Brain pericyte (primary cell): ENCODE results near the gene PIGP.
A peak's percentile ranks its signal among the peaks of the same experiment; 100 is the strongest.
"Not testable (repeated sequence)": the region's sequence is repeated elsewhere in the genome, so short reads cannot be mapped to it uniquely, and the experiment has no call there.

Source experiments
- DNase-seq: peaks from one replicate; pipeline ENCODE4 v3.0.0-alpha.2; 2012; ENCODE audit warnings: low read depth, low spot score

The PIGP gene

GRCh38 chr21:37044643-37045042, 28.2 kb downstream of the PIGP start:
- DNase-seq, result no peak

DNA sequence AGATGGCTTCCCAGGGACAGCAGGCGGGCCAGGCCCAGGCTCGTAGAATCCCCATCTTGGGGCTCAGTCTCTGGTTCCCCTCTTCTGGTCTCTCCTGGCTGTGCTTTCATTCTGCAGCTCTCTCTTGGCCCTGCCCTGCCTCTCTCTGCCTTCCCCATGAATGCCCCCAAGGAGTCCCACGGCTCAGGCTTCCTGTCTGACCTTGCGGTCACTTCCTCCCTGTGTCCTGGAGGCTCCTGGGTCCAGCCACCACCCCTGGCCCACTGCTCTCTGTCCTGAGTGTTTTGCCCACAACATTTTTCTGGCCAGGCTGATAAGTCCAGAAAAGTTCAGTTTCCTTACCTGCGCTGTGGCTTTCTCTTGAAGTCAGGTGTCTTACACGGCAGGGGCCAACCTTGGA, 29.1 kb downstream of the PIGP start:
- DNase-seq, result no peak

- DNase-seq, result no peak
Measured at GRCh38 chr21:37041706-37042271, 31.1 kb downstream of the PIGP start.

DNA sequence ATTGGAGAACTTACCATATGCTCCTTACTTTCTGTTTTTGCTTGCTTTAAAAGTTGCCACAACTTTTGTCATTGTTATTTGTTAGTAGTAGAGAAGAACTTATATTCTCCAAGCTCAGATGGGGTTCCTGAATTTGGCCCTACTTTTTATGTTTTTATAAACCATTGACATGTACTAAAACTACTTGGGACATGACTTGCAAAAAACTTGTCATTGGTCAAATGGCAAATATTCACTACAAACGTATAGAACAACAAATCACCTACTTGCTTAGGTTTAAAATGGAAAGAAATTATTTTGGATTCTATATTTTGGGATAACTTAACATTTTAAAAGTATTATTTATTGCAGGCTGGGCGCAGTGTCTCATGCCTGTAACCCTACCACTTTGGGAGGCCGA, 32.7 kb downstream of the PIGP start:
- DNase-seq, result no peak

GRCh38 chr21:37039411-37040075, 33.3 kb downstream of the PIGP start:
- DNase-seq, result no peak

DNA sequence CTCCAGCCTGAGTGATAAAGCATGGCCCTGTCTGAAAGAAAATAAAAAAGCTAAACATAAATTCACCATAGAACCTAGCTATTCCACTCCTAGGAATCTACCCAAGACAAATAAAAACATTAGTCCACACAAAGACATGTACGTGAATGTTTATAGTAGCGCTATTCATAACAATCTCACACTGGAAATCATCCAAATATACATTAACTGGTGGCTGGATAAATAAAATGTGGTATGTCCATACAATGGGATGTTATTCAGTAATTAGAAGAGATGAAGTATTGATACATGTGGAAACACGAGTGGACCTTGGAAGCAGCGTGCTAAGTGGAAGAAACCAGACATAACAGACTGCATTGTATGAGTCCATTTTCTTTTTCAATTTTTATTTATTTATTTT, 36.7 kb downstream of the PIGP start:
- no peak for DNase-seq

GRCh38 chr21:37034394-37034793, 38.5 kb downstream of the PIGP start:
- DNase-seq, result not testable (repeated sequence)

DNA sequence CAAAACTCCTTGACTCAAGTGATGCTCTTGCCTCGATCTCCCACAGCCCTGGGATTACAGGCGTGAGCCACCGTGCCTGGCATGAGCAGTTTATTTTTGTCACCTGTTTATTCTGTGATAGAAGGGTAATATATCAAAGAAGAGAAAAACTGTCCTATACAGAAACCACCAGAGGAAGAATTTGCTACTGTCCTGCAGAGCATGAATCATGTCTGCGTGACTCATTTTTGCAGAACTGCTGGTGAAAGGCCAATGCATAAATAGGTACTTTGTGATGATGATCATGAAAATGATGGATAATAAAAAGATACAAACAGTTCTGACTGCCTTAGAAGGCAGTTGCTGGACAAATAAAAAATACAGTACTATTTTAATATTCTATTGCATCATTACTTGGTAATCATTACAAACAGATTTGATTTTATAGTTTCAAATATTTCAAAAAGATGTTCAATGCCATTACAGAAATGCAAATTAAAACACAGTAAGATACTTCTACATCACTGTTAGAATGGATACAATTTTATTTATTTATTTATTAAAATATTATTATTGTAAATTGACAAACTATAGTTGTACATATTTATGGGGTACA, 39.9 kb downstream of the PIGP start:
- peak; percentile 25 for DNase-seq

DNA sequence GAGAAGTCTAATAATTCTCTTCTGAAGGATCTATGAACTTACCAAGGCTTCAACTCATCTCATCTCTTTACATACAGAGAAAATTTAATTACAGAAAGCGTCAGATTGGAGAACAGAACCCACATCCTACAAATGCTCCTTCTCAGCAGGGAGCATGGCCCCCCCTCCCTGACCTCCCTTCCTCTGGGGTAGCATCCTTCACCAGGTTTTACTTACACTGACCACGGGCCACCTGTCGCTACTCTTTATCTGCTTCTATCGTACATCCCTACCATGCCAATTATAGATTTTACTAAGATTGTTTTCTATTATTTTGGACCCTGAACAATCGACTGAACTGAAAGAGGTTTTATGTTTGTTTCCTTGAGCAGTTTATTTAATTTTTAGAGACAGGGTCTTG, 40.6 kb downstream of the PIGP start:
- no peak for DNase-seq

DNA sequence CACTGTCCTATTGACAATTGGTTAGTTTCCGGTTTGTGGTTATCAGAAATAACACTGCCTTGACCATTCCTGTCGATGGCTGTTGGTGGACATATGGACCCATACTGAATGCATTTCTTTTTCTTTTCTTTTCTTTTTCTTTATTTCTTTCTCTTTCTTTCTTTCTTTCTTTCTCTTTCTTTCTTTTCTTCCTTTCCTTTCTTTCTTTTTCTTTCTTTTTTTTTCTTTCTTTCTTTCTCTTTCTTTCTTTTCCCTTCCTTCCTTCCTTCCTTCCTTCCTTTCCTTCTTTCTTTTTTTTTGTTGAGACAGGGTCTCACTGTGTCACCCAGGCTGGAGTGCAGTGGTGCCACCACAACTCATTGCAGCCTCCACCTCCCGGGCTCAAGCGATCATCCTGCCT, 42.0 kb downstream of the PIGP start:
- no peak for DNase-seq

DNA sequence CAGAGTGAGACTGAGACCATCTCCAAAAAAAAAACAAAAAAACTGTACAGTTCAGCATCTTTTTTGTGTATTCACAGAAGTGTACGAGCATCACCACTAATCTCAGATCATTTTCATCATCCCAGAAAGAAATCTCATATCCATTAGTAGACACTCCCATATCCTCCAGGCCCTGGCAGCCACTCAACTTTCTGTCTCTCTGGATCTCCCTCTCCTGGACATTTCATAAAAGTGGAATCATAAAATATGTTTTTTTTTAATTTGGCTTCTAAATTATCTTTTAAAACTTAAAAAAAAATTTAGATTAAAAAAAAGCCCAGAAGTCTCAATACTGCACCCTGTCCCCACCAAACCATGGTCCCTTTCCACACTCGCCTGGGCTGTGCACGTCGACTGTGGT, 44.3 kb downstream of the PIGP start:
- DNase-seq, result no peak

DNA sequence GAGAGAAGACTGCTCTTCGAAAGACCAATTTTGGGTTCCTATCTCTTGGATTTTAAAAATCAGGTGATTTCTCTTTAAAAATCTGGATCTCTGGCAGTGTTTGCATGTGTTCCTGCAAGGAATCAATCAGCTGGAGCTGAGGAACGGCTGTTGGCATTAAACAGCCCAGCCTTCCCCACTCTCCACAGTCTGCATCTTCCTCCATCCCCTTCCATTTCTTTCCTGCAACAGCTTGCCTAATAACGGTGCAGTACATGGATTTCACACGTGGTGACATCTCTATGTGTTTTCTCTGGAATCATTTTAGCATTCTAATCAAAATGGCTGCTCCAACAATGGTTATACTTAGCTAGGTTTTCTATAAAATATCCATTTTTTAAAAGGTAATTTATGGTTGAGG, 46.4 kb downstream of the PIGP start:
- no peak for DNase-seq

DNA sequence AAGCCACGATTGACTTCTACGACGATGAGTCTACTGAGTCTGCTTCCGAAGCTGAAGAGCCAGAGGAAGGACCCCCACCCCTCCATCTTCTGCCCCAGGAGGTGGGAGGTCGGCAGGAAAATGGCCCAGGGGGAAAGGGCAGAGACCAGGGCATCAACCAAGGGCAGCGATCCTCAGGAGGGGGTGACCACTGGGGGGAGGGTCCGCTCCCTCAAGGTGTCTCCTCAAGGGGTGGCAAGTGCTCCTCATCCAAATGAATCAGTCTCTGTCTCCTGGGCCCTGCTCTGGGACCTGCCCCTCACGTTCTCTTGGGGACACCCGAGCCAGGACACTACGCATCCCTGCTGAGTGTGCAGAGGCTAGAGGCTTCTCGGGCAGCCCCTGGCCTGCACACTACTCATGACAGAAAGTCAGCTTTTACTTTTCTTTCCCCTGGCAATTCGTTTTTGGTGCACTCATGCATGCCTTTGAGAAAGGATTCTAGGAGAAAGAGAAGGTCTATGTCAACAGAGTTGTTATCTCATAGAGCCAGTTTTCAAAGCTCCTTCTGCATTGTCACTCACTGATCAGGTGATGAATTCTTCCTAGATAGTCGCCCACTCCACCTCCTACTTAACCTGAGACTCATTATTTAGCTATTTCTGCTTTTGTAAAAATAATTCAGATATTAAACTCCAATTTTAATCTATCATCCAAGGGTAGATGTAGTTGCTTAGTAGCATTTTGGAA, 54.8 kb downstream of the PIGP start:
- DNase-seq, result no peak
